ENCODE data around the gene ZNF350.

GRCh38 chr19:51938936-51939335 lies 47.7 kb downstream of the ZNF350 start:
- no peak for TF ChIP-seq EZH2 (IDR thresholded peaks at IDR 0.05; ENCODE audit: low read length, missing control alignments)
- TF ChIP-seq, protein P1, sequence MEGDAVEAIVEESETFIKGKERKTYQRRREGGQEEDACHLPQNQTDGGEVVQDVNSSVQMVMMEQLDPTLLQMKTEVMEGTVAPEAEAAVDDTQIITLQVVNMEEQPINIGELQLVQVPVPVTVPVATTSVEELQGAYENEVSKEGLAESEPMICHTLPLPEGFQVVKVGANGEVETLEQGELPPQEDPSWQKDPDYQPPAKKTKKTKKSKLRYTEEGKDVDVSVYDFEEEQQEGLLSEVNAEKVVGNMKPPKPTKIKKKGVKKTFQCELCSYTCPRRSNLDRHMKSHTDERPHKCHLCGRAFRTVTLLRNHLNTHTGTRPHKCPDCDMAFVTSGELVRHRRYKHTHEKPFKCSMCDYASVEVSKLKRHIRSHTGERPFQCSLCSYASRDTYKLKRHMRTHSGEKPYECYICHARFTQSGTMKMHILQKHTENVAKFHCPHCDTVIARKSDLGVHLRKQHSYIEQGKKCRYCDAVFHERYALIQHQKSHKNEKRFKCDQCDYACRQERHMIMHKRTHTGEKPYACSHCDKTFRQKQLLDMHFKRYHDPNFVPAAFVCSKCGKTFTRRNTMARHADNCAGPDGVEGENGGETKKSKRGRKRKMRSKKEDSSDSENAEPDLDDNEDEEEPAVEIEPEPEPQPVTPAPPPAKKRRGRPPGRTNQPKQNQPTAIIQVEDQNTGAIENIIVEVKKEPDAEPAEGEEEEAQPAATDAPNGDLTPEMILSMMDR (conservative IDR thresholded peaks at IDR 0.05 in 1 of 2, IDR thresholded peaks at IDR 0.05 in 1 of 2; ENCODE audit: low read depth in 1 of 2, low read length in 2 of 2), result no peak

Measured in fibroblast of lung (primary cell).